GM23248 (cell line): ENCODE data around the gene TMPRSS2.

Source experiments
- EZH2 ChIP-seq: fragments of 200-600 bp; sonication (generic); IDR thresholded peaks from 2 replicates; pipeline ENCODE4 v1.6.1; 2018; ENCODE audit warnings: antibody characterized with exemption, mild to moderate bottlenecking; ENCODE audit not compliant: insufficient read depth, poor library complexity, severe bottlenecking
- EZH2phosphoT487 ChIP-seq: fragments of 200-600 bp; sonication (generic); IDR thresholded peaks from 2 replicates; pipeline ENCODE4 v1.6.1; 2018; ENCODE audit warnings: antibody characterized with exemption, moderate library complexity, mild to moderate bottlenecking, low read depth; ENCODE audit not compliant: insufficient read depth

DNA sequence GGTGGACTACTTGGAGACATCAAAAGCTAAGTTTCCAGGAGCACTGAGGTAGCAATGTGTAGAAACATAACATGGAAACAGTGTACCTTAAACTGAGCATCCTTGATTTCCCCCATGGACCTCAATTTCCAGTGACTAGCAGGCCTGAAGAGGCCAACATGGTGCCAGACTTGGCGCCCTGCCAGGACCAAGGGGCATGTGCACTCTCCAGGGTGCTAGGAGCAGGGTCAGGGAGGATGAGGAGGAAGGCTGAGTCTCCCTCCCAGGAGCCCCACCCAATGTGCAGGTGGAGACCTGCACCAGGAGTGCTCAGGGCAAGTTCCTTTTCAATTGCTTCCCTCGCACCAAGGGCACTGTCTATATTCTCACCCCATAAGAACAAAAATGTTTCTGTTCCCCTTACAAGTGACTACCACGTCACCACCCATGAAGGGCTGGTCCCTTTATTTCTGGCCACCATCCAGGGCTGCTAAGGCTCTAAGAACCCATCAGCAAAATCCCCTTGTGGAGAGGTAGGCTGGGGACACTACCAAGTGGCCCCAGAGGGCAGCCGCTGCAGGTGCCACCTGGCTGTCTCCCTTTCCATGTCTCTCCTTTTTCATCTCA, 42.7 kb downstream of the TMPRSS2 start:
- no peak for TF ChIP-seq EZH2
- no peak for TF ChIP-seq EZH2phosphoT487
